Transverse colon (tissue), 4 donors: Measurements from ENCODE around the gene TGFB1I1.

Experiments
- CTCF ChIP-seq, 5 experiments: fragments of 200-600 bp in 3 of 5; fragments of 450-650 bp in 2 of 5; sonication (generic) in 3 of 5; IDR thresholded peaks; 1 replicate in 2 of 5; 2 replicates in 3 of 5; pipeline ENCODE4 v1.5.1; 2016 to 2017; ENCODE audit warnings: antibody characterized with exemption in 5 of 5, inconsistent platforms in 3 of 5, mild to moderate bottlenecking in 2 of 5, moderate library complexity in 1 of 5
- POLR2AphosphoS5 ChIP-seq, 3 donors: sonication (generic); formaldehyde crosslinking; IDR thresholded peaks; one replicate each; pipeline ENCODE4 v1.6.1; 2016; ENCODE audit warnings: antibody characterized with exemption in 3 of 3

GRCh38 chr16:31464781-31465260 is 7.1 kb upstream of the TGFB1I1 start:
- TF ChIP-seq CTCF (IDR thresholded peaks at IDR 0.05), result no peak
- TF ChIP-seq POLR2AphosphoS5 (IDR thresholded peaks at IDR 0.05), result no peak
